Epidermal melanocyte (primary cell): ENCODE data around the gene MAGOHB.

Experiments
- DNase-seq: peaks from one replicate; pipeline ENCODE4 v3.0.0; 2011; ENCODE audit warnings: low spot score; ENCODE audit not compliant: insufficient read length

The MAGOHB gene

DNA sequence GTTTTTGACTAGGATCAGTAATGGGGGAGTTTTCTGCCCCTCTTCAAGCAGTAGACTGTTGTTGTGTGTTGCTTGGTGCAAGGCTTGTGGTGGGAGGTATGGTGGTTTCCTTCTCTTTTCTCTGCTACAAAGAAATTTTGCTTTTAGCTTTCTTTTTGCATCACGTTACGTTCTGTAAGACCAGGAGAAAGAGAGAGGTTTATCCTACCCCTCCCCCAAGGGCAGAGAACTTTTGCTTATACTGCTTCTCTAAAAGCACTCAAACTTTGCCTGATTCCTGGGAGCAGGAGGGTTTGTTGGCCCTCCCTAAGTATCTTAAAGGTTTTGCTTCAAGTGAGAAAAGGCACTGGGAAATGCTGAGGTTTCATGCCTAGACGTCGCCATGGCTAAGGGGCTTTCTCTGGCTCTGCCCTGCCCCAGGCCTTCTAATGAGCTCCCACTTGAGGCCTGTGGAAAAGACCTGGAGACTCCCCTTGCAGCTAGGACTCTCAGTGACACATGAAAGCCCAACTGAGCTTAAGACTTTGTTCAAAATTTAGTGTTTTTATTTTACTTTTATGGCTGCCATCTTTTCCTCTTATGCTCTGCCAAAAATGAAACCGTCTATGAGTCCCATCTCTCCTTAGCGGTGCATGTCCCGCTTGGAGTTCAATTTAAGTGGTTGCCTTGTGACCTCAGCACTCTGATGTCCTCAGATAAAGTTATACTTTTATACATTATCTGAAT is 58.5 kb downstream of the MAGOHB start:
- DNase-seq, result no peak

DNA sequence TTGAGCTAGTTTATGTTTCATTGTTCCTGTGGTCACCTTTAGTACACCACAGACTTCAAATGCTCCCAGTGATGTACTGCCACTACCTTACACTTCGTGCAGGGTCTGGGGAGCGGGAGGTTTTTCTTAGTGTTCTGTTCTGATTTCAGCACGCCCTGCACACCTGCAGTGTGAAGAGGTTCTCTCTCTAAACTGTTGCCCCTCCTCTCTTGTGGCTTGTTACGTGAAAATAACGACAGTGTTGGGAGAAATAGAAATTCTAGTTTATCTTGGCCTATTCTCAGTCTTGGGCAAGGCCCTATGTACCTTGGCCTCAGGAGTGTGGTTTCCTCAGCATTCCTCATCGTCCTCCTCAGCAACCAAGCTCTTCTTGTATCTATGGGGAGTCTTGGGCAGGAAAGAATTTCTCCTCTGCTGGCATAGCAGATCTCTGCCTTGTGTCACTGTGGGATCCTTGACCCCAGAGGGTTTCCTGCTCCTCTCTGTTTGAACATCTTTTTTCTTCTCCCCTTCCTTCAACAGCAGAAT is 59.1 kb downstream of the MAGOHB start:
- no peak for DNase-seq
